ENCODE data around the gene CDH15. TPM values are rescaled to one million over a fixed set of nuclear protein-coding genes. Genes with fewer than 3 reads are reported as not detected.

CDH15 gene
- total RNA-seq, 4 donors from 2014 or later: not detected

- no peaks in the 10 kb centered on the region for H3K27me3 ChIP-seq
- intact Hi-C loops (cut with DNase I): loop anchor here (5.0 kb wide), 2 partner anchors 360 to 430 kb away; no protein-coding TSS in a partner anchor
- 20 to 32% methylated on average over 7 to 11 of the region's 18 CpGs for WGBS, 2 donors
- no peak overlapping the region for H3K4me3 ChIP-seq (replicated peaks in 1 of 3)
- peaks cover 11 to 20% of the 10 kb centered on the region in 2 donors for H3K4me1 ChIP-seq
- TF ChIP-seq CTCF (IDR thresholded peaks at IDR 0.05) (peak; percentile 52 to 75 (median 69)), POLR2A (IDR thresholded peaks at IDR 0.05) (no peak)
- no peaks in the 10 kb centered on the region for H3K36me3 ChIP-seq
- DNase-seq: peak; percentile 76 to 84
- H3K27ac ChIP-seq: no peak overlapping the region
- H3K9me3 ChIP-seq: no peaks in the 10 kb centered on the region
Observed at GRCh38 chr16:89167425-89167941, 4.1 kb upstream of the CDH15 start.

GRCh38 chr16:89168381-89169189 lies 3.0 kb upstream of the CDH15 start:
- intact Hi-C loops (cut with DNase I): loop anchor here (5.0 kb wide), 2 partner anchors 361 to 431 kb away; no protein-coding TSS in a partner anchor

GRCh38 chr16:89169778-89170177 lies 1.8 kb upstream of the CDH15 start:
- intact Hi-C loops (cut with DNase I): loop anchor here (5.0 to 10.0 kb wide), 3 partner anchors 225 to 432 kb away; no protein-coding TSS in a partner anchor
- TF ChIP-seq CTCF (IDR thresholded peaks at IDR 0.05) (no peak), POLR2A (IDR thresholded peaks at IDR 0.05) (no peak)
- Histone ChIP-seq H3K27ac (no peak overlapping the region), H3K27me3 (no peaks in the 10 kb centered on the region), H3K36me3 (no peaks in the 10 kb centered on the region), H3K4me3 (replicated peaks in 1 of 3) (no peak overlapping the region), H3K9me3 (no peaks in the 10 kb centered on the region), H3K4me1 (peaks cover 11 to 20% of the 10 kb centered on the region in 2 donors)
- 63 to 86% methylated on average over 5 to 10 of the region's 14 CpGs for WGBS, 2 donors
- DNase-seq: no peak

More at GRCh38 chr16:89168381-89169189, 3.0 kb upstream of the CDH15 start:
- 71 to 80% methylated on average over 12 to 13 of the region's 23 CpGs for WGBS, 2 donors
- DNase-seq: no peak
- TF ChIP-seq CTCF (IDR thresholded peaks at IDR 0.05) (no peak), POLR2A (IDR thresholded peaks at IDR 0.05) (no peak)
- Histone ChIP-seq H3K9me3 (no peaks in the 10 kb centered on the region), H3K27ac (no peak overlapping the region), H3K36me3 (no peaks in the 10 kb centered on the region), H3K27me3 (no peaks in the 10 kb centered on the region), H3K4me1 (peaks cover 11 to 20% of the 10 kb centered on the region in 2 donors), H3K4me3 (replicated peaks in 1 of 3) (no peak overlapping the region)

GRCh38 chr16:89170346-89171215 lies 967 bp upstream of the CDH15 start:
- H3K36me3 ChIP-seq: no peaks in the 10 kb centered on the region
- H3K27ac ChIP-seq: no peak overlapping the region
- H3K4me1 ChIP-seq: peaks cover 11 to 20% of the 10 kb centered on the region in 2 donors
- intact Hi-C loops (cut with DNase I): loop anchor here (10.0 kb wide), 1 partner anchor 226 kb away; no protein-coding TSS in a partner anchor
- no peaks in the 10 kb centered on the region for H3K27me3 ChIP-seq
- DNase-seq: peak in 1 of 2 donors; percentile 48
- peak overlapping the region in 1 of 3 donors; percentile 14 for H3K4me3 ChIP-seq (replicated peaks in 1 of 3)
- H3K9me3 ChIP-seq: no peaks in the 10 kb centered on the region
- whole genome bisulfite sequencing, 2 donors: 5 to 9% methylated on average over 21 to 23 of the region's 34 CpGs
- TF ChIP-seq POLR2A (IDR thresholded peaks at IDR 0.05): no peak
- no peak for TF ChIP-seq CTCF (IDR thresholded peaks at IDR 0.05)

Data from thyroid gland (tissue), 4 donors.